ENCODE measurements around the gene GET3. TPM values are rescaled to one million over a fixed set of nuclear protein-coding genes. Genes with fewer than 3 reads are reported as not detected.
A peak's percentile ranks its signal among the peaks of the same experiment; 100 is the strongest.

Gene GET3
- total RNA-seq, 1 donor from 2014 or later, result 49.3 TPM

DNA sequence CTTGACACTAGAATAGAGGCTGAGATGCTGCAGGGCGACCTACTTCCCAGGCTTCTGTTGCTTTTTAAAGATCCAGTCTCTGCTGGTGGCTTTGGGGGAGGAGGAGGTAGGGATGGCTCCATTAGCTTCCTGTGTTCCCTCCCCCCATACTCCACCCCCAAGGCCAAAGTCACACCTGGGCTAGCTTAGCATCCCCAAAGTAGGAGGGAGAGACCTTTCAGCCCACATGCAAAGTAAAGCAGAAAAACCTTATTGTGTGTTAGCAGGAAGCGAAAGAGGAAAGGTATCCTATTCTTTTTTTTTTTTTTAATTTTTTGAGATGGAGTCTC lies 10.3 kb upstream of the GET3 start:
- DNase-seq, result no peak
- TF ChIP-seq, protein P1, sequence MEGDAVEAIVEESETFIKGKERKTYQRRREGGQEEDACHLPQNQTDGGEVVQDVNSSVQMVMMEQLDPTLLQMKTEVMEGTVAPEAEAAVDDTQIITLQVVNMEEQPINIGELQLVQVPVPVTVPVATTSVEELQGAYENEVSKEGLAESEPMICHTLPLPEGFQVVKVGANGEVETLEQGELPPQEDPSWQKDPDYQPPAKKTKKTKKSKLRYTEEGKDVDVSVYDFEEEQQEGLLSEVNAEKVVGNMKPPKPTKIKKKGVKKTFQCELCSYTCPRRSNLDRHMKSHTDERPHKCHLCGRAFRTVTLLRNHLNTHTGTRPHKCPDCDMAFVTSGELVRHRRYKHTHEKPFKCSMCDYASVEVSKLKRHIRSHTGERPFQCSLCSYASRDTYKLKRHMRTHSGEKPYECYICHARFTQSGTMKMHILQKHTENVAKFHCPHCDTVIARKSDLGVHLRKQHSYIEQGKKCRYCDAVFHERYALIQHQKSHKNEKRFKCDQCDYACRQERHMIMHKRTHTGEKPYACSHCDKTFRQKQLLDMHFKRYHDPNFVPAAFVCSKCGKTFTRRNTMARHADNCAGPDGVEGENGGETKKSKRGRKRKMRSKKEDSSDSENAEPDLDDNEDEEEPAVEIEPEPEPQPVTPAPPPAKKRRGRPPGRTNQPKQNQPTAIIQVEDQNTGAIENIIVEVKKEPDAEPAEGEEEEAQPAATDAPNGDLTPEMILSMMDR (IDR thresholded peaks at IDR 0.05; ENCODE audit: partially characterized antibody, unreplicated experiment), result no peak
- Mint-ChIP-seq H3K27ac (ENCODE audit: unreplicated experiment) (no peak overlapping the region), H3K27me3 (ENCODE audit: unreplicated experiment) (peaks cover 14% of the 10 kb centered on the region), H3K9me3 (ENCODE audit: unreplicated experiment) (peaks cover 15% of the 10 kb centered on the region), H3K36me3 (ENCODE audit: unreplicated experiment) (no peaks in the 10 kb centered on the region), H3K4me3 (ENCODE audit: unreplicated experiment) (no peak overlapping the region), H3K4me1 (ENCODE audit: low read depth, unreplicated experiment) (peaks cover 11% of the 10 kb centered on the region)

DNA sequence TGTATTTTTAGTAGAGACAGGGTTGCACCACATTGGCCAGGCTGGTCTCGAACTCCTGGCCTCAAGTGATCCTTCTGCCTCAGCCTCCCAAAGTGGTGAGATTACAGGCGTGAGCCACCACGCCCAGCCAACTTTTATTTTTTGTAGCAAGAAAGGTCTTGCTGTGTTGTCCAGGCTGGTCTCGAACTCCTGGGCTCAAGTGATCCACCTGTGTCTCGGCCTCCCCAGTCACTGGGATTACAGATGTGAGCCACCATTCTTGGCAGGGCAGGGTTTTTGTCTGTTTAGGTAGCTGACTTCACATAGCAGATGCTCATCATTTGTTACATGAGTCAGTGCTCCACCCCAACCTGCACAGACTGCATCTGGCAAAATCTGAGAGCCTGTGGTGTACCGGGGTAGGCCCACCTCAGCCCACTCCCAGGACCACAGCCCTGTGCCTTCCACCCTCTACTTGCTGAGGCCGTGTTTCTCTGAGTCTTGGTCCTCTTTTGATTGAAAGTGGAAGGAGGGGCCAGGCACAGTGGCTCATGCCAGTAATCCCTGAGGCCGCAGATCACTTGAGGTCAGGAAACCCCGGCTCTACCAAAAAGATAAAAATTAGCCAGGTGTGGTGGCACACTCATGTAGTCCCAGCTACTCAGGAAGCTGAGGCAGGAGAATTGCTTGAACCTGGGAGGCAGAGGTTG lies 9.4 kb upstream of the GET3 start:
- no peak overlapping the region for H3K4me3 Mint-ChIP-seq (ENCODE audit: unreplicated experiment)

DNA sequence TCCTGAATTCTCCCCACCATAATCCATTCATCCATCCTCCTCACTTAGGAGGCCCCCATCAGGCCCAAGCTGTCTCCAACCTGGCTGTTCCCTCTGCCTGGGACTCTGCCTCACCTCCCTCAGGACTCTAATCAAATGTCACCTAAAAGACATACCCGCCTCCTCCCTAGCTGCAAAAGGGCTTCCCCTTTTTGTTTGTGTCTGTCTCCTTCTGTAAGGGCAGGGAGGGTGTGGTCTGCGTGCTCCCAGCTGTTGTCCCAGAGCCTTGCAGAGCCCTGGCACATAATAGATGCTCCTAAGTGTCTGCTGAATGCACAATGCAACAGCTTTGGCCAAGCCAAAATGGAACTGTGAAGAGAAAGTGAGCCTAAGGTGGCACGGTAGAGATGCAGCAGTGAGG lies 7.2 kb upstream of the GET3 start:
- H3K4me3 Mint-ChIP-seq (ENCODE audit: unreplicated experiment), result peak overlapping the region; percentile 69
- no peaks in the 10 kb centered on the region for H3K36me3 Mint-ChIP-seq (ENCODE audit: unreplicated experiment)
- peaks cover 16% of the 10 kb centered on the region for H3K4me1 Mint-ChIP-seq (ENCODE audit: low read depth, unreplicated experiment)
- H3K27me3 Mint-ChIP-seq (ENCODE audit: unreplicated experiment), result peaks cover 8% of the 10 kb centered on the region
- no peak for DNase-seq
- peaks cover 10% of the 10 kb centered on the region for H3K9me3 Mint-ChIP-seq (ENCODE audit: unreplicated experiment)
- TF ChIP-seq, protein P1 (IDR thresholded peaks at IDR 0.05; ENCODE audit: partially characterized antibody, unreplicated experiment), result no peak
- peak overlapping the region; percentile 93 for H3K27ac Mint-ChIP-seq (ENCODE audit: unreplicated experiment)

More for the DNA sequence above, 9.4 kb upstream of the GET3 start:
- DNase-seq, result no peak
- TF ChIP-seq, protein P1 (IDR thresholded peaks at IDR 0.05; ENCODE audit: partially characterized antibody, unreplicated experiment), result no peak
- Mint-ChIP-seq H3K27ac (ENCODE audit: unreplicated experiment) (no peak overlapping the region), H3K27me3 (ENCODE audit: unreplicated experiment) (peaks cover 16% of the 10 kb centered on the region), H3K9me3 (ENCODE audit: unreplicated experiment) (peaks cover 11% of the 10 kb centered on the region), H3K4me1 (ENCODE audit: low read depth, unreplicated experiment) (peaks cover 14% of the 10 kb centered on the region), H3K36me3 (ENCODE audit: unreplicated experiment) (no peaks in the 10 kb centered on the region)

DNA sequence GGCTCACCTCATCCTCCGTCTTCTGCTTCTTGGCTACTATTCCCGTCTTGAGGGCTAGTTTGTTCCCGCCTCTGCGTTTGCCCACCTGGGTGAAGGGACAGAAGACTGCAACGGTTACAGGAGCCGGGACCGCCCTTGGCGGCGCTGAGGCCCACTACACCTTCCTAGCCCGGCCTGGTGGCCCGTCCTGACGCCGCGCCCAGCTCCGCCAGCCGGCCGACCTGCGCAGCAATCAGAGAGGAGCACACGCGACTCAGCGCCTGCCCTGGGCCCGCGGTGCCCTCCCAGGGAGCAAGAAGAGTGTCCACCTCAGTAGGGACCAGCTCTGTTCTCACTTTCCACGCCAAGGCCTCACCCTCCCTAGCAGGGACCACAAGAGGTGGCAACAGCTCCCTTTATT lies 6.0 kb upstream of the GET3 start:
- Mint-ChIP-seq H3K9me3 (ENCODE audit: unreplicated experiment) (peaks cover 10% of the 10 kb centered on the region), H3K27me3 (ENCODE audit: unreplicated experiment) (peaks cover 8% of the 10 kb centered on the region), H3K36me3 (ENCODE audit: unreplicated experiment) (no peaks in the 10 kb centered on the region), H3K4me1 (ENCODE audit: low read depth, unreplicated experiment) (peaks cover 16% of the 10 kb centered on the region), H3K4me3 (ENCODE audit: unreplicated experiment) (no peak overlapping the region), H3K27ac (ENCODE audit: unreplicated experiment) (no peak overlapping the region)
- TF ChIP-seq, protein P1 (IDR thresholded peaks at IDR 0.05; ENCODE audit: partially characterized antibody, unreplicated experiment), result no peak
- DNase-seq, result no peak

DNA sequence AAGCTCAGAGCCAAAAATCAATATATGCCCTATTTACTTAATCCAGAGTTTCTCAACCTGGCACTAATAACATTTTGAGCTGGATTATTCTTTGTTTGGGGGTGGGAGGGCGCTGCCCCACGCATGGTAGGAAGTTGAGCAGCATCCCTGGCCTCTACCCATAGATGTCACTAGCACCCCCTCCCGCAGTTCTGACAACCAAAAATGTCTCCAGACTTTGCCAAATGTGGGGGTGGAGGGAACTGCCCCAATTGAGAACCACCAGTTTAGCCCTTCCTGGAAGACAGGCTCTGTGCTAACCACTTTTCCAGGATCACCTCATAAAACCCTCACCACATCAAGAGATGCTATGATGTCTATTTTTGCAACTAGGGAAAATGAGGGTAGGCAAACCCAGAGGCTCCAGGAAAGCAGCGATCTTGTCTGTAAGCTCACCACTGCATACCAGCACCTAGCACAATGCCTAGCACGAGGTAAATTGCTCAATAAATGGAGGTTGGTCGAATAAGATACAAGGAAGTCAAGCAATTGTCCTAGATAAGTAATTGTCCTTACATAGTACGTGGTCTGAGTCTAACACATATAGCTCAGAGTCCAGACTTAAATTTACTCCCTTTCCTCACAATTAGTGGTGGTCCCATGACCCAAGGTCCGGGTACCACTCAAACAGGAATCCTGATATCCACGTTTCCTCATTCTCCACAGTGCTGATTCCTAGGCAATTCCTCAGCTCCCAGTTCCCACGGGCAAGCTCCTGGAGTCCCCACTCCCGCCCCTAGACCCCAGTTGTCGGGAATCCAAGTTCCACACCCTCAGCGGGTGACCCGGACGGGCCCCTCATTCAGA lies 3.7 kb upstream of the GET3 start:
- H3K27me3 Mint-ChIP-seq (ENCODE audit: unreplicated experiment), result peaks cover 16% of the 10 kb centered on the region

More for the DNA sequence above, 3.7 kb upstream of the GET3 start:
- Mint-ChIP-seq H3K4me3 (ENCODE audit: unreplicated experiment) (peak overlapping the region; percentile 98), H3K4me1 (ENCODE audit: low read depth, unreplicated experiment) (peaks cover 24% of the 10 kb centered on the region), H3K27ac (ENCODE audit: unreplicated experiment) (peak overlapping the region; percentile 92), H3K9me3 (ENCODE audit: unreplicated experiment) (peaks cover 14% of the 10 kb centered on the region), H3K36me3 (ENCODE audit: unreplicated experiment) (no peaks in the 10 kb centered on the region)
- no peak for DNase-seq
- TF ChIP-seq, protein P1 (IDR thresholded peaks at IDR 0.05; ENCODE audit: partially characterized antibody, unreplicated experiment), result no peak
